Stimulated activated CD4-positive, alpha-beta T cell treated with anti-CD3 and anti-CD28 coated beads, Interleukin-2, amount 100 ng/mL, for 4 hours (primary cell): ENCODE data around the gene ALKBH2.
"Not testable (repeated sequence)": the region's sequence is repeated elsewhere in the genome, so short reads cannot be mapped to it uniquely, and the experiment has no call there.

Experiments used
- DNase-seq: peaks from one replicate; pipeline ENCODE4 v3.0.0-alpha.2; 2020; ENCODE audit warnings: low read depth

Gene ALKBH2

DNA sequence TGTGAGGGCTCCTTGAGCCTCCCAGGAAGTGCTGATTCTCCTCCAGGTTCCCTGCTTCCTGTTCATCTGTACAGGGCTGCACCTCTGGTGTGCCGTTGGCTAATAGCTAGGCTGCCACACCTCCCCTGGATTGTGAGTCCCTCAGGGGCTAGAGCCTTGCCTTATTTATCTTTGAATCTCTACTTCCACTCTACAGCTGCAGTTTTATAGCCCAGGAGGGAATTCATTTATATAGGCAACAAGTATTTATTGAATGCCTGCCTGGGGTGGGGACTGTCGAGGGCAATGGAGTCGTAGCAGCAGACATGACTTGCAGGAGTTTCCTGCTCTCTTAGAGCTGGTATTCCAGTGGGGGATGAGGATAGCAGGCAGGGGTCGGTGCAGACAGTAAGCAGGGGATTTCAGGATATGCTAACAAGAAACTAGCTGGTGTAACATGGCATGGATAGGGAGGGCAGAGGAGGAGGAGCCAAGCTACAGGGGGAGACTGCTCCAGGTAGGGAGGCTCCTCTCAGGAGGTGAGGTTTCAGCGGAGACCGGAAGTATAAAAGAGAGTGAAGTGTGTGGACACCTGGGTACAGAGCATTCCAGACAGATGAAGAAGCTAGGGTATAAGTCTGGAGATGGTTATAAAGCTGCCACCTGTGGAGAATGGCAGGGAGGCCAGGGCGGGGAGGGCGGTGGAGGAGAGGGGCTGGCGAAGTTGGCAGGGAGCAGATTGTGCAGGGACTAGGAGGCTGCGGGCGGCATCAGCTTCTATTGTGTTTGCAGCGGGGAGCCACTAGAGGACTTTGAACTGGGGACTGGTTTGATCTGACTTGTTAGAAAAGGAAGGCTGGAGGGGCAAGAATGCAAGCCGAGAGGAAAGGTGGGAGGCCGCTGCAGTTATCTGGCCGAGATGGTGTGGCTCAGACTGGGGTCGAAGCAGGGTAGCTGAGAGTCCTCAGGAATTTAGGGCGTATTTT, 23.7 kb downstream of the ALKBH2 start:
- DNase-seq, result no peak

DNA sequence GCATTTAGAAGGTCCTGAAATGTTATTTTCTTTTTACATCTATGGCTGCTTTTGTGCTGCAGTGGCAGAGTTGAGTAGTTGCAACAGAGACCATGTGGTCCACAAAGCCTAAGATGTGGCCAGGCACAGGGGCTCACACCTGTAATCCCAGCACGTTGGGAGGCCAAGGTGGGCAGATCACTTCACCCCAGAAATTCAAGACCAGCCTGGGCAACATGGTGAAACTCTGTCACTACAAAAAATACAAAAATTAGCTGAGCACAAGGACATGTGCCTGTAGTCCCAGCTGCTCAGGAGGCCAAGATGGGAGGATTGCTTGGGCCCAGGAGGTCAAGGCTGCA, 27.4 kb downstream of the ALKBH2 start:
- DNase-seq, result no peak

DNA sequence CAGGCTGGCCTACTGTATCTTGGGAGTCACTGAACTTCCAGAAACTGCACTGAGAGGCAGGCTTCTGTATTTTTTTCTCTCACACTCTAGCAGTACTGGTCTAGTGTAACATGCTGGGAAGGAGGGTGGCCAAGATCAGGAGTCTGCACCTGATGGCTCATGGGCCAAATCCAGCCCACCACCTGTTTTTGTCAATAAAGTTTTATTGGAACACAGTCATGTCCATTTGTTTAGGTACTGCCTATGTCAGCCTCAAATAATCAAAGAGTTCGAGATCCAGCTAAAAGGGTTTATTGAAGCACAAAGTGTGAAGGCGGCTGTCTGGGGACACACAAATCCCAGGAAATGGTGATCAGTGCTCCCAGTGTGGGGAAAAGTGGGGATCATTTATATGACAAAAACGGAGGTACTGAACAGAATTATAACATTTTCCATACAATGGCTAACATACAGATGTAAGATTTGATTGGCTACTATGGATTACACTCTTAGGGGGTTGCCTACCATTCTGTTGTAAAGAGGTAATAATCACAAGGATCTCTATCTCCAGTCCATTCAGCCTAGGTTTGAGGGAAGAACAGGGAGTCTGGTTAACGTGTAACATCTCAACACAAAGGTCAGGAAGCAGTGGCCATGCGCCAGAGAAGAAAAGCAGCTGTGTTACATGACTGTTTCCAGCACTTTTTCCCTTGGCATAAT, 28.0 kb downstream of the ALKBH2 start:
- DNase-seq, result no peak

DNA sequence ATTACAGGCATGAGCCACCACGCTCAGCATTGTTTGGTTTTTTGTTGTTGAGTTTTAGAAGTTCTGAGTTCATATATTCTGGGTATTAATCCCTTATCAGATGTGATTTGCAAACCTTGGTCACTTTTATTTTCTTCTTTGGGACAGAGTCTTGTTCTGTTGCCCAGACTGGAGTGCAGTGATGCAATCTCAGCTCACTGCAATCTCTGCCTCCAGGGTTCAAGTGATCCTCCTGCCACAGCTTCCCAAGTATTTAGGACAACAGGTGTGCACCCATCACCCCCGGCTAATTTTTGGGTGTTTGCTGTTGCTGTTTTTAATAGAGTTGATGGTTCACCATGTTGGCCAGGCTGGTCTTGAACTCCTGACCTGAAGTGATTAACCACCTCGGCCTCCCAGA, 29.1 kb downstream of the ALKBH2 start:
- DNase-seq, result no peak

DNA sequence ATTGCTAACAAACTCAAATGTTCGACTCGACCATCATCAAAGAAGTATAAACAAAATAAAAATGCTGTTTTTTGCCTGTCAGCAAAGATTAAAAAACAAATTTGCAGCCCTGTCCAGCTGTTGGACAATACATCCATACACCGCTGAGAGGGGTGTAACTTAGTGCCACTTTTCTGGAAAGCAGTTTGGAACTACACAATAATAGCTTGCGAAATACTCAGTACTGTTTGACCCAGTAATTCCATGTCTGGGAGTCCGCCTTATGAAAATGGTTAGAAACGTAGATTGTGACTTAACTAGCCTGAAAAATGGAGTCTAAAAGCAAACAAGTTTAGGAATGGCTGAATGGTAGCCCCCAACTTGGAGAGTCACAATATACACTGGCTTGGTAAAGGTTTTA, 34.5 kb downstream of the ALKBH2 start:
- DNase-seq, result no peak

DNA sequence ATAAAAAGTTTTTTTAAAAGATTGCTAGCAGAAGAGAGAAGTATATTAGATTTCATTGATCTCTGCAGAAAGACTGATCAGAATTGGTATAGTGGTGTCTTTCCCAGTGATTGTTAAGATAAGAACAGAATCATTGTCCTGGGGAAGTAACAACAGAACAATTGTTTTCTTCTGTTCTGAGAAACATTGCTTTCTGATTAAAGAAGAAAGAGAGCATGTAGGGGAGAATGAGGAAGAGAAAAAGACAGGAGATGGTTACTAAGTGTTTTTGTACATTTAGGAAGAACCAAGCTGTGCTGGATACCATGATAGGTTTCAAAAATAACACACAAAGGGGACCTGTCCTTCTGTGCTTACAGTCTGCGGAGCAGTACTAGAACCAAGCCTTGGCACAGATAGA, 35.9 kb downstream of the ALKBH2 start:
- no peak for DNase-seq

DNA sequence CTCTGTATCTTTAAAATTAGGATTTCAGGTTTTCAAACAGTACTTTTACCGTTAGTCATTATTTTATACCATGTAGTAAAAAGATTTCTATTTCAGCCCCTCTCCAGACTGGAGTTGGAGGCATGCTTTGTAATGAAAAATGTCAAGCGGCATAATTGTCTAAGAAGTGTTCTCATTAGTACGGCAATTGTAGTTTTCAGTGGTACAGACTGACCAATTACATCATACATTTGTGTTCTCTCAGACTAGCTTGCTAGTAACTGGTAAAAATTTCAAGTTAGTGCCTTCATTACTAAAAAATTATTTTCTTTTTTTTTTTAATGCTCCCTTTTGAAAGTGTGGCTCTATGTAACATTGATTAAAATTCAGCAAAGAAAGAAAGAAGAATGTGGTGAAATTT, 36.4 kb downstream of the ALKBH2 start:
- DNase-seq, result no peak

DNA sequence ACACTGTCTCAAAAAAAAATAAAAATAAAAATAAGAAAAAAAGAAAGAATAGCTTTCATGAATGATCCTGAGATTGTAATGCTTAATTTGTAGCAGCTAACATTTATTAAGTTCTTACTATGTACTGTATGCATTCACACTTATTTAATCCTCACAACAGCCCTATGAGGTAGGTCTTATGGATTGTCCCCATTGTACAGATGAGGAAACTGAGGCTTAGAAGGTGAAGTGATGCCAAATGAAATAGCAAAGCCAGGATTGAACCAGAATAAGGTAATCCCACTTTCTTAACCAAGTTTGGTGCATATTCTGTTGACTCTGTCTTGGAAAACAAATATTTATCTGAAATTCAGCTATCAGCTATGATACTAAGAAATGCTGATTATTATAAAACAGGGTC, 38.8 kb downstream of the ALKBH2 start:
- DNase-seq, result no peak

DNA sequence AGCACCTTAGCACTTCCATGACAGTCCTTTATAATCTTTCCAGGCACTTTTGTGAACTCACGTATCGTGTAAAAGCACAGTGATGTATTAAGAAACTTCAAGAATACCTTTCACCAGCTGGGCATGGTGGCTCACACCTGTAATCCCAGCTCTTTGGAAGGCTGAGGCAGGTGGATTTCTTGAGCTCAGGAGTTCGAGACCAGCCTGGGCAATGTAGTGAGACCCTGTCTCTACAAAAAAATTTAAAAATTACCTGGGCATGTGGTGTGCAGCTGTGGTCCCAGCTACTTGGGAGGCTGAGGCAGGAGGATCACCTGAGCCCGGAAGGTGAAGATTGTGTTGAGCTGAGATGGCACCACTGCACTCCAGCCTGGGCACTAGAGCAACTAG, 39.2 kb downstream of the ALKBH2 start:
- DNase-seq, result not testable (repeated sequence)

DNA sequence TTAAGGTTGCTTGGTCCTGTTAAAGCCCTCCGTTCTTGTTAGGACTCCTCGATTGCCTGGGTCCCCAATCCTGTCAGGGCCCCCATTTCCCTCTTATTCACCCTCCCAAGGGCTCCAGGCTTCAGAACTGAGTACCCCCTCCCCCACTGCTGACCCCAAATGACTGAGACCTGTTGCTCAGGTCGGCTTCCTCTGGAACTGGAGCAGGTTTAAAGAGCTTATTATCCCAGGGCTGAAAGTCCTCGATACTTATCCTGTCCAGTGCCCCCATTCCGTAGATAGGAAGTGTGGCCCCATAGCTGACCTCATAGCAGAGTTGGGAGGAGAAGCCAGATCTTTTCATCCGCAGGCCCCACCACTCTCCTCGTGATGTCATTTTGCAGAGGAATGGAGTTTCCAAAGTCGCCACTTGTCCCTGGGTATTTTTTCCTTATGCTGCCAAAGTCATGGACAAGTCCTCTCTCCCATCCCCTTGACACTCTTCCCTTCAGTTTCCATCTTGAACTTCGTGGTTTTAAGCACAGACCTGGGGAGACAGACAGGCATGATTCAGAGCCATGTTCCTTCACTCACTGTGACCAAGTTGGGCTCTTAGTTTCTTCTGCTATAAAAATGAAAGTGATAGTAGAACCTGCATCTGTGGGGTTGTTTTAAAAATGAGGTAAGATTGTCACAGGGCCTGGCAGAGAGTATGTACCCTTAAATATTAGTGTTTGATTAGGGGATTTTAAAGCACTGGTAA, 39.7 kb downstream of the ALKBH2 start:
- peak; percentile 13 for DNase-seq

DNA sequence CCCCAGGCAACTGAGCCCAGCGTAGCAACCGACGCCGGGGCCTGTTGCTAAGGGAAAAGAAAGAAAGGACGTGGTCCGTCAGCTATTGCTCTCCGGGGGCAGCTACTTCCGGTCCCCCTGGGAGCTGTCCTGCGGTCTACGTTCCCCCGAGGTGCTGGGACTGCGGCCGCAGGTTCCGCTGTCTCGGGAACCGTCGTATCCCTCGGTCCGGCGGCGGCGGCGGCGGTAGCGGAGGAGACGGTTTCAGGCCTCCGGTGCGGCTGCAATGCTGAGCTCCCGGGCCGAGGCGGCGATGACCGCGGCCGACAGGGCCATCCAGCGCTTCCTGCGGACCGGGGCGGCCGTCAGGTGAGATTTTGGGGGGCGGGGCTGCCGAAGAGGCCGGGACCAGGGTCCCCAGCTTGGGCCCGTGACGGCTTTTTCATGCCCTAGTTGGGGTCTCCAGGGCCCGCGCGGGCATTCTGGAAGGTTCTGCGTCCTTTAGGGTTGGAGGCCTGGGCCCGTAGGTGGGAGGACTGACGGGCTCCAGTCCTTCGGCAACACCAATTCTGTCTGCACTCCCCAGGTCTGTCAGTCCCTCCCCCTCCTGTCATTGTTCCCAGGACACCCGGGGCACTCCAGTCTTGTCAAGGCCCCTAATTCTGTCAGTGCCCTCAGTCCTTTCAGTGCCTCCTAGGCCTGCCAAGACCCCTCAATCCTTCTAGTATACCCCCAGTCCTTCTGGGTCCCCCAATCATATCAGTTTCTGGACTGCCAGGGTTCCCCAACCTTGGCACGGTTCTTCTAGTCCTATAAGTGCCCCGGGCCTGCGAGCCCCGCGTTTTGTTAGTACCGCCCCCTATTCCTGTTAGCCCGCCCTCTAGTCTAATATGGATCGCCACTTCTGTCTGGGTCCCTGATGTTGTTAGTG, 40.6 kb downstream of the ALKBH2 start, which contains the start of gene USP30:
Gene USP30, plus strand, starts transcription at position 163 of the 910 bp plus-strand sequence. Its CDS starts 103 bp downstream, at position 266.
- peak; percentile 75 for DNase-seq

DNA sequence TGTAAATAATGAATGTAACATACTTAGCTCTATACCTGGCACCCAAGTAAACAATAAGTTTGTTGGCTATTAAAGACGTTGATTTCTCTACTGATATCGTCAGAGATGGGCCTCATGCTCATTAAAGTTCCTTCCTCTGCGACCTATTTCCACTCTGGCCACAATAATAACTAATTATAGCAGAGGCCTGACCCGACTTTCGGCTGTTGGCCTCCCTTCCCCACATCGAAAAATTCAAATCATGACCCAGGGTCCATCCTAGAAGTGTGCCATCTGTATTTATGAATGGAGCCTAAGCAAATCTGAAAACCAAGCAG, 41.2 kb downstream of the ALKBH2 start:
- no peak for DNase-seq

DNA sequence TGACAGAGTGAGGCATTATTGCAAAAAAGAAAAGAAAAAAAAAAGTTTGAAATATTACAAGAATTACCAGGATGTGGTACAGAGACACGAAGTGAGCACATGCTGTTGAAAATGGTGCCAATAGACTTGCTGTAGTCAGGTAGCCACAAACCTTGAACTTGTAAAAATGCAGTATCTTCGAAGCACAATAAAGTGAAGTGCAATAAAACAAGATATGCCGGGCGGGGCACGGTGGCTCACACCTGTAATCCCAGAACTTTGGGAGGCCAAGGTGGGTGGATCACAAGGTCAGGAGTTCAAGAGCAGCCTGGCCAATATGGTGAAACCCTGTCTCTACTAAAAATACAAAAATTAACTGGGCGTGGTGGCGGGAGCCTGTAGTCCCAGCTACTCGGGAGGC, 43.5 kb downstream of the ALKBH2 start:
- not testable (repeated sequence) for DNase-seq

DNA sequence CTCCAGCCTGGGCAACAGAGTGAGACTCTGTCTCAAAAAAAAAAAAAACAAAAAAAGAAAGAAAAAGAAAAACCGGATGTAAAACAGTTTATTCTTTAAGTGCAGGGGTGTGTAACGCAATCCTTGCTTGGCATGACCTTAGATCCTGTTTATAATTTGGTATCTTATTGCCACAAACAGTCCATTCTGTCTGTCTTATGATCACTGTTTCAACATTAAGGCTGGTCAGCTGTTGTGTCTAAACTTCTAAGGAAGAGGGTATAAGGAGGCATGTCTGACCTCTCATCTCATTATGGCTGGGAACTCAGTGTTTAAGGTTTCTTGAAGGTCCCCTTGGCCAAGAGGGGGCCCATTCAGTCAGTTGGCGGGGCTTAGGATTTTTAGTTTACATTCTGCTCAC, 44.6 kb downstream of the ALKBH2 start:
- not testable (repeated sequence) for DNase-seq

DNA sequence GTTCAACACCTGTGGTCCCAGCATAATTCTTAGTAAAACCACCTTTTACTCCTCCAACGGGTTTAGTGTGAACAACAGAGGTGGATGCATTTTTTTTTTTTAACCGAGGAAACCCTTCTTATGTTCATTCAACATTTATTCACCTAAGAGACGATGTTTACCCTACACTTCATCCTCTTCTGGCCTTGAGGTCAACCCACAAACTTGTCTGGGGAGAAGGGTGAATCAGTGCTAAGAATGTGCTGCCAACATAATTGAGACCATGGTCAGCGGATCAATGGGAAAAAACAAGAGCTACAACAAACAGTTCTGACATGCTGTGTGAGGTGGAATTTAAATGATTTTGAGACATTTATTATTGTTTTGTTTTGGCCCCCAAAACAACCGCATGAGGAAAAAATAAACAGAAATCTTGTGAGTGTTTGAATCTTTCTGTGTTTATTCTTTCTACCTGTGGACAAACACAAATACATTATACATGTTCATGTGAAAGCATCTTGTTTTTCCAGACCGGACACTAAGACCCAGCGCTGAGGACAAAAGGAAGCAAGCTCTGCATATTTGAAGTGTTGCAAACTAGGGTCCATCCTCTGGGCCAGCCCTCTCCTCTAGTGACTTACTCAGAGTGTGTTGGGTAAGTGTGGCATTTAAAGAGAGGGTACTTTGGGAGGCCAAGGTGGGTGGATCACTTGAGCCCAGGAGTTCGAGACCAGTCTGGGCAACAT, 46.0 kb downstream of the ALKBH2 start:
- DNase-seq, result no peak

DNA sequence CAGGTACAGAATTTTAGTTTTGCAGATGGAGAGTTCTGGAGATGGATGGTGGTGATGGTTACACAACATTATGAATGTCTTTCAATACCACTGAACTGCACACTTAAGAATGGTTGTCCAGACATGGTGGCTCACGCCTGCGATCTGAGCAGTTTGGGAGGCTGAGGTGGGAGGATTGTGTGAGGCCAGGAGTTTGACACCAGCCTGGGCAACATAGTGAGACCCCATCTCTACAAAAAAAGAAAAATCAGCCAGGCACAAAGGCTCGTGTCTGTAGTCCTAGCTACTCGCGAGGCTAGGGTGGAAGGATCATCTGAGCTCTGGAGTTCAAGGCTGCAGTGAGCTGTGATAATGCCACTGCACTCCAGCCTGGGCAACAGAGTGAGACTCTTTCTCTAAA, 49.0 kb downstream of the ALKBH2 start:
- no peak for DNase-seq
